Naive thymus-derived CD8-positive, alpha-beta T cell (primary cell): ENCODE measurements around the gene ITPKB. TPM values are rescaled to one million over a fixed set of nuclear protein-coding genes. Genes with fewer than 3 reads are reported as not detected.
"Not testable (repeated sequence)": the region's sequence is repeated elsewhere in the genome, so short reads cannot be mapped to it uniquely, and the experiment has no call there.

ENCODE experiments used
- ATAC-seq, 2 donors: fragments of 150-1000 bp; cut with Tn5 transposase in 1 of 2; sonication (Bioruptor Pico), chemical (Tn5 transposase) in 1 of 2; 1 replicate in 1 of 2; 2 replicates in 1 of 2; pipeline ENCODE4 v1.10.0; 2021; ENCODE audit warnings: mild to moderate bottlenecking in 2 of 2, moderate library complexity in 2 of 2
- POLR2A ChIA-PET: fragments of 350-600 bp; sonication (Branson Sonifier 250); formaldehyde crosslinking; loops from one replicate; lab custom pipeline; 2021; ENCODE audit warnings: antibody characterized with exemption; lab: Charles Lee
- DNase-seq, 10 donors: peaks; one replicate each; pipeline versions ENCODE4 v3.0.0 to v3.0.0-alpha.2; 2020 to 2022
- H3K27ac Mint-ChIP-seq, 10 donors: one replicate each; pipeline ENCODE4 v1.8.0; 2020 to 2022; ENCODE audit warnings: mild to moderate bottlenecking in 10 of 10, mixed read lengths in 10 of 10, moderate library complexity in 4 of 10, inconsistent platforms in 1 of 10
- H3K27me3 Mint-ChIP-seq, 5 donors: one replicate each; pipeline ENCODE4 v1.8.0; 2021 to 2022; ENCODE audit warnings: mixed read lengths in 5 of 5
- H3K36me3 Mint-ChIP-seq, 3 donors: one replicate each; pipeline ENCODE4 v1.8.0; 2020 to 2022; ENCODE audit warnings: mixed read lengths in 3 of 3, mild to moderate bottlenecking in 2 of 3, inconsistent platforms in 1 of 3
- H3K4me1 Mint-ChIP-seq, 4 donors: one replicate each; pipeline ENCODE4 v1.8.0; 2021 to 2022; ENCODE audit warnings: mixed read lengths in 4 of 4
- H3K4me3 Mint-ChIP-seq, 10 donors: one replicate each; pipeline ENCODE4 v1.8.0; 2020 to 2022; ENCODE audit warnings: mild to moderate bottlenecking in 10 of 10, mixed read lengths in 10 of 10, moderate library complexity in 6 of 10, inconsistent platforms in 1 of 10
- H3K9me3 Mint-ChIP-seq, 9 donors: one replicate each; pipeline ENCODE4 v1.8.0; 2020 to 2022; ENCODE audit warnings: mixed read lengths in 9 of 9, mild to moderate bottlenecking in 3 of 9, inconsistent platforms in 1 of 9, moderate library complexity in 1 of 9
- polyA plus RNA-seq, 3 donors: library from polyadenylated mRNA; unstranded; fragments of 300-500 nt; fragmentation: Illumina TruSeq; gene quantifications; one replicate each; pipeline ENCODE4 v1.2.3, GENCODE V29; 2021
- total RNA-seq, 8 experiments: library from RNA in 2 of 8; stranded (reverse) in 2 of 8; gene quantifications; one replicate each; pipeline ENCODE4 v1.2.3 and lab custom pipeline; 2021 to 2026

The ITPKB gene
- total and polyA plus RNA-seq, 5 experiments from 2014 or later: 72.3 to 185 (median 74.3) TPM

DNA sequence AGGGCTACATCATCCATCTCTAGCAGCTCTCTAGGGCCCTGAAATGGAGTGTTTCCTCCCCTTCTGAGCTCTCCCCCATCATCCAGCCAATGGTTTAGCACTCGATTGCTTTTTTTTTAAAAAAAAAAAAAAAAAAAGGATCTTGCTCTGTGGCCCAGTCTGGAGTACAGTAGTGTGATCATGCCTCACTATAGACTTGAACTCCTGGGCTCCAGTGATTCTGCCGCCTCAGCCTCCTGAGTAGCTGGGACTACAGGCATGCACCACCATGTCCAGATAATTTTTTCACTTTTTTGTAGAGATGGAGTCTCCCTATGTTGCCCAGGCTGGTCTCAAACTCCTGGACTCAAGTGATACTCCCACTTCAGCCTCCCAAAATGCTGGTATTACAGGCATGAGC lies 12.1 kb upstream of the ITPKB start:
- Mint-ChIP-seq H3K4me1 (peaks cover 23 to 43% (median 38%) of the 10 kb centered on the region in 4 donors), H3K36me3 (no peaks in the 10 kb centered on the region), H3K9me3 (no peaks in the 10 kb centered on the region), H3K27ac (no peak overlapping the region), H3K4me3 (no peak overlapping the region), H3K27me3 (no peaks in the 10 kb centered on the region)
- DNase-seq (no peak), ATAC-seq (no peak)
- POLR2A ChIA-PET: interaction anchor here (0.7 to 1.7 kb wide), 2 partner anchors 12 kb away, joined by 5 read pairs; partner anchors contain the start of gene ITPKB

DNA sequence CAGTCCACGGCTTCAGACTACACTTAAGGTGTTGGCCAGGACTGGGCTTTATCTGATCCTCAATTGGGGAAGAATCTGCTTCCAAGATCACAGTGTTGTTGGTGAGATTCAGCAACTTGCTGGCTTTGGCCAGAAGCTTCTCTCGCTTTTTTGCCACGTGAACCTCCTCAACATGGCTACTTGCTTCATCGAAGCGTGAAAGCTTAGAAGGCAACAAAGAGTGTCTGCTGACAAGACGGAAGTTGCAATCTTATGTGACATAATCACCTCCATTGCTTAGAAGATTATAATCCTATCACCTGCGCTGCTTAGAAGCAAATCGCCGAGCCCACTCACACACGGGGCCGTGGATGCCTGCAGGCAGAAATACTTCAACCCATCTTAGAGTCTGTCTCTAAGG lies 10.4 kb upstream of the ITPKB start:
- Mint-ChIP-seq H3K4me3 (no peak overlapping the region), H3K36me3 (no peaks in the 10 kb centered on the region), H3K4me1 (peaks cover 13 to 30% (median 24%) of the 10 kb centered on the region in 4 donors), H3K27me3 (no peaks in the 10 kb centered on the region), H3K9me3 (no peaks in the 10 kb centered on the region), H3K27ac (no peak overlapping the region)
- ATAC-seq (no peak), DNase-seq (no peak)
- POLR2A ChIA-PET: interaction anchor here (0.8 kb wide), 1 partner anchor 10 kb away, joined by 7 read pairs; the partner anchor contains the start of gene ITPKB

DNA sequence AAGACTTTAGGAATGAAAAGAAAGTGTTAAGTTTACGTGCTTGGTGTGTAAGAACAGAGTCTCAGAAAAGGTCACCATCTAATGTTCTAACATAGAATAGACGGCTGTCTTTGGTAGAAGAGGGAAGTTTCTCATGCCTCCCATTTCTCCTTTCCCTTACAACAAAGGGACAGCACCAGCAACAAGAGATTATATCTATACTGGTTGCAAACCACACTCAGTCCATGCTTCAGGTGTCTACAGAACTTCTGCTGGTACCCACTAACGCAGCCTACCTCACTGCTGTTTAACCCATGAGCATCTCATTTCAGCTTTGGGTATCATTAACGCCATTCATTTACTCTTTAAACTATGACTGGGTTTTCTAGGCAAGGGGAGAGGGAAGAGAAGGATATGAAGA lies 9.2 kb upstream of the ITPKB start:
- POLR2A ChIA-PET: no interaction called here
- H3K27ac Mint-ChIP-seq: peak overlapping the region in 1 of 10 donors; percentile 15
- ATAC-seq: no peak
- DNase-seq: no peak
- H3K4me1 Mint-ChIP-seq: peaks cover 4 to 20% (median 14%) of the 10 kb centered on the region in 4 donors
- no peaks in the 10 kb centered on the region for H3K27me3 Mint-ChIP-seq
- H3K9me3 Mint-ChIP-seq: no peaks in the 10 kb centered on the region
- H3K36me3 Mint-ChIP-seq: no peaks in the 10 kb centered on the region
- H3K4me3 Mint-ChIP-seq: peak overlapping the region in 1 of 10 donors; percentile 23

DNA sequence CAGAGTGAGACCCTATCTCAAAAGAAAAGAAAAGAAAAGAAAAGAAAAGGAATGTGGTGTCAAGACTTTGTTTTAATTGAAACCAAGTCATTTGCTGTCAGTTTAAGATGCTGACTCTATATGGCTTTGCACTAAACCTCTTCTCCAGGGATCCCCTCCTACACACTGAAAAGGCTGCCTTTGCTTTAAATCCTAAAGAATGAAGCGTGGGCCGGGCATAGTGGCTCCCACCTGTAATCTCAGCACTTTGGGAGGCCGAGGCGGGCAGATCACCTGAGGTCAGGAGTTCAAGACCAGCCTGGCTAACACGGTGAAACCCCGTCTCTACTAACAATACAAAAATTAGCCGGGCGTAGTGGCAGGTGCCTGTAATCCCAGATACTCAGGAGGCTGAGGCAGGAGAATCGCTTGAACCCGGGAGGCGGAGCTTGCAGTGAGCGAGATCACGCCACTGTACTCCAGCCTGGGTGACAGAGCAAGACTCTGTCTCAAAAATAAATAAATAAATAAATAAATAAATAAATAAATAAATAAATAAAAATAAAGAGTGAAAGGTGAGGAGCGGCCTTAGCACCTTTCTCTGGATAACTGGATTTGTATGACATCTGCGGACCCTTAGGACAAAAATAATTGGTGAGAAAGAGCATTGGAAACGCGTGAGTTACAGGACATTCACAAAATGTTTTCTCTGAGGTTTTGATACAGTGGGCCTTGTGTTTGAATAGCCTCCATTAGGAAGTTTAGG lies 8.6 kb upstream of the ITPKB start:
- H3K36me3 Mint-ChIP-seq, ATAC-seq, DNase-seq, POLR2A ChIA-PET, H3K4me3 Mint-ChIP-seq, H3K9me3 Mint-ChIP-seq, H3K27me3 Mint-ChIP-seq: not testable (repeated sequence)
- Mint-ChIP-seq H3K27ac (peak overlapping the region in 1 of 10 donors; percentile 15), H3K4me1 (peaks cover 3 to 21% (median 15%) of the 10 kb centered on the region in 4 donors)

DNA sequence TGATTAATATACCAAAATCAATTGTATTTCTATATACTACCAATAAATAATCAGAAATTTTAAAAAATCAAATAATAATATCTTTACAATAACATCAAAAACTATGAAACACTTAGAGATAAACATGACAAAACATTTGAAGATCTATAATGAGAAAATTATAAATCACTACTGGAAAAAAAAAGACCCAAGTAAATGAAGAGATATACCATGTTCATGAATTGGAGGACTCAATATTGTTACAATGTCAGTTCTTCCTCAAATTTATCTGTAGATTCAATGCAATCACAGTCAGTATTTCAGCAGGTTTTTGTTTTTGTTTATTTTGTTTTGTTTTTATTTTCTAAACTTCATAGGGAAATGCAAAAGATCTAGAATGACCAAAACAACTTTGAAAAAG lies 4.2 kb upstream of the ITPKB start:
- no peaks in the 10 kb centered on the region for H3K27me3 Mint-ChIP-seq
- peaks cover 3 to 6% (median 4%) of the 10 kb centered on the region in 3 donors for H3K36me3 Mint-ChIP-seq
- peaks cover 5 to 31% (median 28%) of the 10 kb centered on the region in 4 donors for H3K4me1 Mint-ChIP-seq
- peaks cover 0 to 4% (median 0%) of the 10 kb centered on the region in 9 donors for H3K9me3 Mint-ChIP-seq
- DNase-seq: no peak
- peak overlapping the region in 1 of 10 donors; percentile 7 for H3K27ac Mint-ChIP-seq
- no peak for ATAC-seq
- H3K4me3 Mint-ChIP-seq: no peak overlapping the region
- POLR2A ChIA-PET: interaction anchor here (0.6 to 0.7 kb wide), 2 partner anchors 9 to 98 kb away, joined by 3 to 5 read pairs; no protein-coding TSS in a partner anchor

DNA sequence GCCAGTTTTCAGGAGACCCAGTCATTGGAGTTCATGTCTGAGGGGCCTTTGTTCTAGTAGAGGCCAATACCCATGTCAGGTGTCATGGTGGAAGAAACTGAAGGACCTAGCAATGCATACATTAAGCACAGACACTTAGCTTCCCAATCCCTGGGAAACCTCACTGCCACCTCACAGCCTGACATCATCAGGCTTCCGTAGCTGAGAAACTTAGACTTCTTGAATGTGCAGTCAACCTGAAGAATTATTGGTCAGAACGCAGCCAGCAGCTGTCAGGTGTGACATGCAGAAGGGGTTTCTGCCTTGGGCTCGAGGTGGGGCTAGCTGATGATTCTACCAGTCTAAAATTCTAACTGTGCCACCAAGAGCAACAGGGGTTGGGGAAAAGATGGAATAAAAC lies 1.9 kb upstream of the ITPKB start:
- Mint-ChIP-seq H3K9me3 (peaks cover 0 to 4% (median 0%) of the 10 kb centered on the region in 9 donors), H3K4me3 (peak overlapping the region in 7 of 10 donors; percentile 6 to 96 (median 53)), H3K27me3 (no peaks in the 10 kb centered on the region), H3K4me1 (peaks cover 6 to 31% (median 29%) of the 10 kb centered on the region in 4 donors), H3K27ac (peak overlapping the region in 9 of 10 donors; percentile 74 to 98 (median 82)), H3K36me3 (peaks cover 3 to 25% (median 9%) of the 10 kb centered on the region in 3 donors)
- DNase-seq: no peak
- no peak for ATAC-seq
- POLR2A ChIA-PET: interaction anchor here (0.8 to 3.2 kb wide), 2 partner anchors 58 to 97 kb away, joined by 3 to 17 read pairs; no protein-coding TSS in a partner anchor

DNA sequence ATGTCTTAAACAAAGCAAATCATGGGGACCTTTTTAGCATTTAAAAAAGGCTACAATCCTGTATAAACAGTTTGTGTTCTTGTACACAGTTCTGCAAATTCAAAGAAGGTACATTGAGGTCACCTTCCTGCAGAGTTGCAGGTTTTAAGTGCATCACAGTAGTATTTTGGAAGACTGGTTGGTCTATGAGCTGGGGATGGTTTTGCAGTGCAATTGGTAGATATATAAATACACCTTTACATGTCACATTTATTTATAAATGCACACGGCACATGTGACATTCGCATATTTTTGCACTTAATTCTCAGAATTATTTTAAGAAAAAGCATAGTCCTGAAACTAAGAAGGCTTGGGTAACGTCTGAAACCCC lies 599 bp upstream of the ITPKB start:
- H3K4me1 Mint-ChIP-seq: peaks cover 8 to 44% (median 36%) of the 10 kb centered on the region in 4 donors
- ATAC-seq: peak; percentile 39 to 65
- peak overlapping the region; percentile 89 to 99 (median 97) for H3K4me3 Mint-ChIP-seq
- H3K27me3 Mint-ChIP-seq: no peaks in the 10 kb centered on the region
- H3K36me3 Mint-ChIP-seq: peaks cover 7 to 38% (median 22%) of the 10 kb centered on the region in 3 donors
- DNase-seq: no peak
- POLR2A ChIA-PET: interaction anchor here (0.6 to 3.2 kb wide), 31 partner anchors 10 to 438 kb away, joined by 3 to 17 read pairs (median 5); no protein-coding TSS in a partner anchor
- H3K9me3 Mint-ChIP-seq: peaks cover 0 to 4% (median 0%) of the 10 kb centered on the region in 9 donors
- H3K27ac Mint-ChIP-seq: peak overlapping the region; percentile 86 to 99 (median 98)

DNA sequence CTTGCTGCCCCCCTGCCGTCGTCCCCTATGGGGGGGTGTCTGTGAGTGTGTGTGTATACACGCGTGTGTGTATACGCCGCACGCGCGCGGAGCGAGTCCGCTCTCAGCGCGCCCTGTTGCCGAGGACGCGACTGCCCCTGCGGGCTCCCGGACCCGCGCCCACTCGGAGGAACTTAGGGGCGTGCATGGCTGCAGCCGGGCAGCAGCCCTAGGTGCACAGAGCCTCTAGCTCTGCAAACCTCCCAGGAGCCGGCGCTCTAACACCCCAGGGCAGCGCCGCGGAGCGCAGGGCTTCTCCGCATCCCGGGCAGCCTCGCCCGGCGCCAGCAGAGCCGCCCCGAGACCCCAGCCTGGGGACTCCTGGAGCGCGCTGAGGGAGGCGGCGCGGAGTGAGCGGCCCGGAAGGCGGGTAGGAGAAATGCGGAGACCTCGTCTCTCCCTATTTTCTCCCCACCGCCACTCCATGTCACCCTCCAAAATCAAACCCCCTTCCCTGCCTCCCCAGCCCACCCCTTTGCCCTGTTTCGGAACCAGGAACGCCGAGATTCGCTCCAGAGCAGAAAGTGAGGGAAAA lies 574 bp downstream of the ITPKB start:
- Mint-ChIP-seq H3K27ac (peak overlapping the region; percentile 86 to 99 (median 98)), H3K4me3 (peak overlapping the region; percentile 89 to 99 (median 97)), H3K36me3 (peaks cover 13 to 50% (median 32%) of the 10 kb centered on the region in 3 donors), H3K27me3 (no peaks in the 10 kb centered on the region), H3K4me1 (peaks cover 17 to 56% (median 41%) of the 10 kb centered on the region in 4 donors), H3K9me3 (peaks cover 0 to 4% (median 0%) of the 10 kb centered on the region in 9 donors)
- POLR2A ChIA-PET: interaction anchor here (0.6 to 3.2 kb wide), 27 partner anchors 11 to 281 kb away, joined by 3 to 17 read pairs (median 5); no protein-coding TSS in a partner anchor
- DNase-seq (peak in 5 of 10 donors; percentile 33 to 75 (median 49)), ATAC-seq (peak; percentile 5 to 9)

DNA sequence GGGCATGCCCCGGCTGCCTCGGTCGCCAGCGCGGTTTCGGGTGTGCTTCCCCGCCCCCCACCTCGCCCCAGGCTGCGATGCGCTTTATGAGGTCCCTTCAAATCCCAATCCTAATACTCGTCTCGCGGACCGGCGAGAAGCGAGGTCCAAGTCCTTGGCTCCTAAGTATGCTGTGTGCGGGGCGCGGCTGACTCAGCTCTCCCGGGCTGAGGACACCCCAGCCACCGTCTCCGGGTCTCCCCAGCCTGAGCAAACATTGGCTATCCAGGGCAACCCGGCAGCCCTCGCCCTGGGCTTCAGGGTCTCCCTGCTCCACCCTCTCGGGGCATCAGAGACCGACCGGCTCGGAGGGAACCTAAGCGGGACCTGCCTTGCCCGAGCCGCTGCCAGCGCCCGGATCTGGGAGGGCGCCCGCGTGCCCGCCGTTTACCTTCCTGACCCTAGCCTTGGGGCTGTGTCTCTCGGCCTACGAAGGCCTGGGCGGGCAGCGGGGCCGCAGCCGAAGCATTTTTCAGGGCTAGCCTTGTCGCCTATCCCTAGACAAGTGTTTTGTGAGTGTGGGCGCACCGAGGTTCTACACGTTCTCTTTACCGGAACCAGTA lies 1.2 kb downstream of the ITPKB start:
- POLR2A ChIA-PET: interaction anchor here (0.9 to 3.2 kb wide), 11 partner anchors 41 to 103 kb away, joined by 3 to 17 read pairs (median 9); no protein-coding TSS in a partner anchor
- H3K27ac Mint-ChIP-seq: peak overlapping the region; percentile 70 to 99 (median 97)
- H3K27me3 Mint-ChIP-seq: no peaks in the 10 kb centered on the region
- peaks cover 15 to 56% (median 38%) of the 10 kb centered on the region in 3 donors for H3K36me3 Mint-ChIP-seq
- DNase-seq (peak in 6 of 10 donors; percentile 35 to 64 (median 52)), ATAC-seq (peak; percentile 3 to 10)
- H3K9me3 Mint-ChIP-seq: peaks cover 0 to 4% (median 0%) of the 10 kb centered on the region in 9 donors
- H3K4me1 Mint-ChIP-seq: peaks cover 21 to 59% (median 44%) of the 10 kb centered on the region in 4 donors
- peak overlapping the region; percentile 89 to 99 (median 97) for H3K4me3 Mint-ChIP-seq

DNA sequence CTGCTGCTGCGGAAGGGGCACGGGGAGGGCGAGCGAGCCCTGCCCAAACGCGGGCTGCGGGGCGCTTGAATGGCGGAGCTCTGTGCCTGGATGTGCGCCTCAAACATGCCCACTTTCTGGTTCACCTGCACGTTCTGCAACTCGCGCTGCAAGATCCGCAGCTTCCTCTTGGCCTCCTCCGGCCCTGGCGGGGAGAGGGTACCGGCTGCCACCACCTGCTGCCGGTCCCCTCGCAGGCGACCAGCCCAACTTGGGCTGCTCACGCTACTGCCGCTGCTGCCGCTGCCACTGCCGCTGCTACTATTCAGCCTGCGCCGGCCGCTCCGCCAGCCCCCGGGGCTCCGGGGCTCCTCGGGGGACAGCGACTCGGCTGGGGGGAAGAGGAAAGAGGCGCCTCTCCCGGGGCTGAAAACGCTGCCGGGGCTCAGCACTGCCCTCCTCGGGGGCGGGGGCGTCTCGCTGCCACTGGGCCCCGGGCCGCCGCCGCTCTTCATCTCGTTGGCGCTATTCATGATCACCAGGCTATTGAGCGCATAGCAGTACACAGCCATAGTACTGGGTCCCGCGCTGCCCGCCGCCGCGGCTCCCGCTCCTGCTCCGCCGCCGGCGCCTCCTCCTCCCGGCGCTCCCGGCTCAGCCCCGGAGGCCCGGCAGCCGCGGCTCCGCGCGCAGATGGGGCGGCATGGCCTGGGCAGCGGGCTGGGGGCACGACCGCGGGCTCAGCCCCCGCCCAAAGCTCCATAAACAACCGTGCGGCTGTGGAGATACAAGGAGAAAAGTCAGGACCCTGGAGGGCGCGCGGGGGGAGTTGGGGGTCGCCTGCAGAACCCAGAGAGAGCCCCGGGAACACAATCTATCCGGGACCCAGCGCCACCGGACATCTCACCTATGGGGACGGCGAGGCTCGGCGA lies 1.9 kb downstream of the ITPKB start:
- peak overlapping the region; percentile 89 to 99 (median 97) for H3K4me3 Mint-ChIP-seq
- ATAC-seq (peak; percentile 7 to 11), DNase-seq (peak in 8 of 10 donors; percentile 45 to 77 (median 60))
- H3K9me3 Mint-ChIP-seq: peaks cover 0 to 4% (median 0%) of the 10 kb centered on the region in 9 donors
- peak overlapping the region; percentile 85 to 99 (median 97) for H3K27ac Mint-ChIP-seq
- peaks cover 19 to 62% (median 44%) of the 10 kb centered on the region in 3 donors for H3K36me3 Mint-ChIP-seq
- H3K27me3 Mint-ChIP-seq: no peaks in the 10 kb centered on the region
- peaks cover 24 to 65% (median 47%) of the 10 kb centered on the region in 4 donors for H3K4me1 Mint-ChIP-seq
- POLR2A ChIA-PET: interaction anchor here (0.7 to 4.2 kb wide), 23 partner anchors 40 to 201 kb away, joined by 3 to 19 read pairs (median 4); no protein-coding TSS in a partner anchor
